SK-N-SH (cell line): ENCODE measurements around the gene ETNK2. TPM values are rescaled to one million over a fixed set of nuclear protein-coding genes. Genes with fewer than 3 reads are reported as not detected.

Source experiments
- CTCF ChIA-PET: fragments of 300-600, 350-600 bp; formaldehyde crosslinking; extraction: SDS; loops from one replicate; lab custom pipeline; 2021; lab: Yijun Ruan, JAX
- POLR2A ChIA-PET: fragments of 350-600 bp; sonication (Branson Sonifier 250); formaldehyde crosslinking; extraction: SDS; loops from one replicate; lab custom pipeline; 2020; ENCODE audit warnings: antibody characterized with exemption, inconsistent platforms; lab: Yijun Ruan, JAX
- DNase-seq: peaks from one replicate; pipeline ENCODE4 v3.0.0; 2012
- H2AFZ ChIP-seq: fragments of 200-600 bp; sonication (generic); 2 replicates; pipeline ENCODE4 v1.8.1; 2016; ENCODE audit warnings: antibody characterized with exemption, mild to moderate bottlenecking, low read depth
- H3F3A ChIP-seq: fragments of 200-600 bp; sonication (generic); replicated peaks from 2 replicates; pipeline ENCODE3; 2016; ENCODE audit warnings: antibody characterized with exemption, mild to moderate bottlenecking; ENCODE audit not compliant: insufficient read depth
- H3K27ac ChIP-seq, 2 experiments: fragments of 200-500 bp in 1 of 2; fragments of 200-600 bp in 1 of 2; sonication (Bioruptor generic) in 1 of 2; sonication (generic), shearing (Covaris generic) in 1 of 2; 2 replicates each; pipeline versions ENCODE4 v1.5.1 to v1.6.1; 2014 to 2016; ENCODE audit warnings: low read depth in 2 of 2, inconsistent platforms in 1 of 2, low read length in 1 of 2, mild to moderate bottlenecking in 1 of 2, mixed read lengths in 1 of 2
- H3K27me3 ChIP-seq: fragments of 200-600 bp; sonication (generic), shearing (Covaris generic); 2 replicates; pipeline ENCODE4 v1.6.1; 2016; ENCODE audit warnings: mixed run types; ENCODE audit not compliant: insufficient read depth
- H3K36me3 ChIP-seq, 2 experiments: fragments of 200-500 bp in 1 of 2; fragments of 200-600 bp in 1 of 2; sonication (Bioruptor generic) in 1 of 2; sonication (generic) in 1 of 2; replicated peaks in 1 of 2; 2 replicates each; pipeline versions ENCODE3 to v1.5.1; 2014 to 2016; ENCODE audit warnings: low read length in 1 of 2, mild to moderate bottlenecking in 1 of 2; ENCODE audit not compliant: insufficient read depth in 2 of 2, control insufficient read depth in 1 of 2
- H3K4me1 ChIP-seq, 2 experiments: fragments of 200-500 bp in 1 of 2; fragments of 200-600 bp in 1 of 2; sonication (Bioruptor generic) in 1 of 2; sonication (generic), shearing (Covaris generic) in 1 of 2; 2 replicates each; pipeline versions ENCODE4 v1.5.1 to v1.6.1; 2014 to 2016; ENCODE audit warnings: low read depth in 1 of 2, low read length in 1 of 2, mixed run types in 1 of 2; ENCODE audit not compliant: insufficient read depth in 2 of 2, control insufficient read depth in 1 of 2
- H3K4me2 ChIP-seq: fragments of 200-600 bp; sonication (generic), shearing (Covaris generic); 2 replicates; pipeline ENCODE4 v1.6.1; 2017; ENCODE audit warnings: mixed run types
- H3K4me3 ChIP-seq, 2 experiments: fragments of 200-500 bp in 1 of 2; fragments of 200-600 bp in 1 of 2; sonication (Bioruptor generic) in 1 of 2; sonication (generic), shearing (Covaris generic) in 1 of 2; 2 replicates each; pipeline versions ENCODE4 v1.5.1 to v1.8.1; 2014 to 2016; ENCODE audit warnings: low read depth in 2 of 2, inconsistent platforms in 1 of 2, low read length in 1 of 2, mild to moderate bottlenecking in 1 of 2, mixed read lengths in 1 of 2, moderate library complexity in 1 of 2
- H3K79me2 ChIP-seq: fragments of 200-600 bp; sonication (generic); 2 replicates; pipeline ENCODE4 v1.8.1; 2017; ENCODE audit warnings: mild to moderate bottlenecking; ENCODE audit not compliant: insufficient read depth
- H3K9ac ChIP-seq: fragments of 200-600 bp; sonication (generic); 2 replicates; pipeline ENCODE4 v1.6.1; 2017; ENCODE audit warnings: mixed run types
- H3K9me2 ChIP-seq: fragments of 200-600 bp; sonication (generic); 2 replicates; pipeline ENCODE4 v1.6.1; 2017; ENCODE audit warnings: mixed run types
- H3K9me3 ChIP-seq: fragments of 200-600 bp; sonication (generic); 2 replicates; pipeline ENCODE4 v1.6.1; 2017; ENCODE audit warnings: mixed run types, mild to moderate bottlenecking, moderate library complexity
- H4K20me1 ChIP-seq: fragments of 200-600 bp; sonication (generic); 2 replicates; pipeline ENCODE4 v1.6.1; 2017; ENCODE audit warnings: mild to moderate bottlenecking, mixed run types; ENCODE audit not compliant: insufficient read depth
- CHD2 ChIP-seq: fragments of 150-350 bp; IDR thresholded peaks from 2 replicates; pipeline ENCODE4 v1.6.1; 2018; ENCODE audit warnings: low read length; ENCODE audit not compliant: partially characterized antibody
- CTCF ChIP-seq: fragments of 200-600 bp; sonication (generic); IDR thresholded peaks from 2 replicates; pipeline ENCODE4 v1.6.1; 2017; ENCODE audit warnings: antibody characterized with exemption, mild to moderate bottlenecking, moderate library complexity
- FOSL2 ChIP-seq: IDR thresholded peaks from 2 replicates; pipeline ENCODE4 v1.4.0; 2012; ENCODE audit warnings: low read depth, mild to moderate bottlenecking, moderate library complexity, borderline replicate concordance
- GATA2 ChIP-seq: sonication (generic); formaldehyde crosslinking; IDR thresholded peaks from 2 replicates; pipeline ENCODE4 v1.5.0; 2020; ENCODE audit warnings: mild to moderate bottlenecking, missing genetic modification reagents
- IRF3 ChIP-seq: fragments of 150-350 bp; IDR thresholded peaks from 2 replicates; pipeline ENCODE4 v1.6.1; 2016; ENCODE audit warnings: mild to moderate bottlenecking, low read depth, low read length
- MAX ChIP-seq: IDR thresholded peaks from 2 replicates; pipeline ENCODE4 v1.4.0; 2012; ENCODE audit warnings: low read depth
- NFIC ChIP-seq: IDR thresholded peaks from 2 replicates; pipeline ENCODE4 v1.4.0; 2012; ENCODE audit warnings: borderline replicate concordance
- NRF1 ChIP-seq: IDR thresholded peaks from 2 replicates; pipeline ENCODE4 v1.6.1; 2012; ENCODE audit warnings: low read depth, mild to moderate bottlenecking, low read length
- REST ChIP-seq: IDR thresholded peaks from 2 replicates; pipeline ENCODE4 v1.6.1; 2012; ENCODE audit warnings: mild to moderate bottlenecking, low read depth, low read length, moderate library complexity
- SIN3A ChIP-seq: IDR thresholded peaks from 2 replicates; pipeline ENCODE4 v1.6.1; 2012; ENCODE audit warnings: low read depth, mild to moderate bottlenecking, low read length, moderate library complexity, borderline replicate concordance
- TEAD4 ChIP-seq: IDR thresholded peaks from 2 replicates; pipeline ENCODE4 v1.4.0; 2012; ENCODE audit warnings: mild to moderate bottlenecking, borderline replicate concordance; ENCODE audit not compliant: insufficient read depth
- USF2 ChIP-seq: fragments of 150-350 bp; IDR thresholded peaks from 2 replicates; pipeline ENCODE4 v1.6.1; 2017; ENCODE audit warnings: antibody characterized with exemption, low read length, low read depth, borderline replicate concordance
- YY1 ChIP-seq: IDR thresholded peaks from 2 replicates; pipeline ENCODE4 v1.4.0; 2012; ENCODE audit warnings: low read depth, mild to moderate bottlenecking
- WGBS: methylation state at CpG from one replicate; pipeline ENCODE4 v1.1.6; 2017; ENCODE audit warnings: low lambda C conversion rate; 5-methylcytosine and 5-hydroxymethylcytosine counted together
- polyA plus RNA-seq, 3 experiments: library from polyadenylated mRNA; depleted of rRNA; stranded (reverse); fragments of >200 nt; gene quantifications; 2 replicates each; pipeline ENCODE4 v1.2.3, GENCODE V29; 2012

ETNK2 gene
- polyA plus RNA-seq, 1 of the 3 experiments (the other 2 are of a cell fraction), result 16.1 TPM

DNA sequence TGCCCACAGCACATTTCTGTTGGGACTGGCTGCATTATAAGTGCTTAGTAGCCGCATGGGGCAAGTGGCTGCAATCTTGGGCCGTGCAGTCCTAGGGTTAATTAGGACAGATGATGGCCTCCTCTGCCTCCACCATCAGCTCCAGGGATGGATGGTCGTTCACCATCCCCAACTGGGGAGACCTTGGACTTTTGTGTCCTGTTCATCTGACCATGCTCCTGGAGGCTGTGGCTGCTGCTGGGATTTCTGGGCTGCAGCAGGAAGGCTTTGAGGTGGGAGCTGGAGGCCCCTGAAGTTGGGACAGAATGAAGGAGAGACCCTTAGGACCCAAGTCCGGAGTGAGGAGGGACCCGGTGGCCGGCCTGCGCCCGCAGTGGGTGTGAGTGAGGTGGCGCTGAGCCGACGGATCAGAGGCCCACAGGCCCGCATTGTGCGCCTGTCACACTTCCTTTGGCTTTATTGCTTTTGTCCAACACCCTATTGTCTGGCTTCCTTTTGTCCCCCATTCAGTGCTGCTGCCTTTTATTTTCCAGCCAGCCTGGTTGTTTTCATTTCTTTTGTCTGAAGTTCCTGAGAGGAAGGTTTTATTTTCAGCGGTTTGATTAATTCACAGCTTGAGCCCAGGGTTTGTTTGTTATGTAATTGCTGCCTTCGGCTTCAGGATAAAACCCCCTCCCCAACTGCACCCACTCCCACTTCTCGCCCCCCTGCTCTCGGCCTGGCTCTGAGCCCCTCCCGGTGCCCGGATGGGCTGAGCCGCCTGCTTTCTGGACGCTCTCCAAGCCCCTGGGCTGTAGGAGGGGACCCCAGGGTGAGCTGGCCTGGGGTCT is 43.3 kb downstream of the ETNK2 start (continued):
- TF ChIP-seq IRF3, result no peak

DNA sequence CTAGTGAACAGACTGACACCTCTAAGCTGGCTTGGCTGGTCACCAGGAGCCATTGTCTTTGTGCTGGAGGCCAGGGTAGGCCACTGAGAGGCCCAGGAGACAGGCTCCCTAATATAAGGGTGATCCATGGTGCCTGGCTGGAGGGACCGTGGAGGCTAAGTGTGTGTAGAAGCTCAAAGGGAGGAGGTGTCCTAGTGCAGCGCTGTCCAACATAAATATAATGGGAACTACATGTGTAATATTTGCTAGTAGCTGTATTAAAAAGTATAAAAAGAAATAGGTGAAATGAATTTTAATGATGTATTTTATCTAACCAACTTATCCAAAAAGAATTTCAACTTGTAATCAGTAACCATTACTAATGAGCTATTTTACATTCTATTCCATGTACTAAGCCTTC is 44.0 kb downstream of the ETNK2 start:
- WGBS, result 100% methylated on average over 2 of the region's 2 CpGs
- no peaks in the 10 kb centered on the region for H3K27me3 ChIP-seq
- peaks cover 10 to 12% of the 10 kb centered on the region in 2 experiments; a peak in 2 of 4 replicates for H3K4me1 ChIP-seq
- H3F3A ChIP-seq, result peaks cover 3% of the 10 kb centered on the region
- no peaks in the 10 kb centered on the region for H4K20me1 ChIP-seq
- ChIA-PET POLR2A (no interaction called here), CTCF (interaction anchor here (1.3 to 3.8 kb wide), 2 partner anchors 20 to 237 kb away, joined by 7 to 20 read pairs; no protein-coding TSS in a partner anchor)
- TF ChIP-seq CTCF (no peak), NRF1 (no peak), MAX (no peak), GATA2 (CRISPR knock-in tag) (no peak), CHD2 (no peak), NFIC (no peak)
- H3K9me2 ChIP-seq, result no peaks in the 10 kb centered on the region
- H3K79me2 ChIP-seq, result no peaks in the 10 kb centered on the region
- no peak overlapping the region for H3K9ac ChIP-seq
- no peak overlapping the region for H3K27ac ChIP-seq
- DNase-seq, result no peak
- H3K9me3 ChIP-seq, result no peaks in the 10 kb centered on the region
- H3K36me3 ChIP-seq, result no peaks in the 10 kb centered on the region
- no peak overlapping the region for H2AFZ ChIP-seq
- H3K4me3 ChIP-seq, result no peak overlapping the region
- H3K4me2 ChIP-seq, result no peak overlapping the region

DNA sequence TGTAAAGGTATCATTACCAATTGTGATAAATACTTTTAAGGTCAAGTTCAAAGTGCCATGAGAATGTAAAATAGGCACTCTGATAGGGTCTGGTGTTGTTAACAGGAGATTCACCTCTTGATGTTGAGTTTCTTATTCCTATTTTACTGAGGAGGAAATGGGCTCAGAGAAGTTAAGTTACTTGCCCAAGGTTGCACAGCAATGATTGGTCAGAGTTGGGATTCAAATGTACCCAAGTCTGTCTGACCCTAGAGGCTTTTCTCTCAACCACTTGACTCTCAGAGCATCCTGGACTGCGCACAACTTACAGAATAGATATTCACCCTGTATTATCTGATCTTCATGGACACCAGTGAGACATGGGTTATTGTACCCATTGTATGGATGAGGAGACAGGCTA is 45.0 kb downstream of the ETNK2 start:
- Histone ChIP-seq H3K9me3 (no peaks in the 10 kb centered on the region), H3K9me2 (no peaks in the 10 kb centered on the region), H3K4me2 (no peak overlapping the region), H2AFZ (no peak overlapping the region), H3K27ac (no peak overlapping the region), H4K20me1 (no peaks in the 10 kb centered on the region), H3F3A (peaks cover 4% of the 10 kb centered on the region), H3K36me3 (no peaks in the 10 kb centered on the region), H3K9ac (no peak overlapping the region), H3K4me1 (peaks cover 10 to 12% of the 10 kb centered on the region in 2 experiments; a peak in 2 of 4 replicates), H3K4me3 (no peak overlapping the region), H3K27me3 (no peaks in the 10 kb centered on the region), H3K79me2 (no peaks in the 10 kb centered on the region)
- DNase-seq, result no peak
- POLR2A ChIA-PET, result no interaction called here
- WGBS, result 100% methylated on average over 1 of the region's 1 CpG
- CTCF ChIA-PET, result interaction anchor here (3.8 kb wide), 1 partner anchor 21 kb away, joined by 20 read pairs; no protein-coding TSS in a partner anchor
- TF ChIP-seq YY1 (no peak), SIN3A (no peak), TEAD4 (no peak), REST (no peak), CTCF (no peak), USF2 (no peak), FOSL2 (no peak)
